HG03097 (cell line): ENCODE data around the gene GNAL.

Source experiments
- ATAC-seq: cut with Tn5 transposase; IDR thresholded peaks from one replicate; pipeline ENCODE4 v1.9.1; 2021; ENCODE audit not compliant: unreplicated experiment, low FRiP score

Gene GNAL

DNA sequence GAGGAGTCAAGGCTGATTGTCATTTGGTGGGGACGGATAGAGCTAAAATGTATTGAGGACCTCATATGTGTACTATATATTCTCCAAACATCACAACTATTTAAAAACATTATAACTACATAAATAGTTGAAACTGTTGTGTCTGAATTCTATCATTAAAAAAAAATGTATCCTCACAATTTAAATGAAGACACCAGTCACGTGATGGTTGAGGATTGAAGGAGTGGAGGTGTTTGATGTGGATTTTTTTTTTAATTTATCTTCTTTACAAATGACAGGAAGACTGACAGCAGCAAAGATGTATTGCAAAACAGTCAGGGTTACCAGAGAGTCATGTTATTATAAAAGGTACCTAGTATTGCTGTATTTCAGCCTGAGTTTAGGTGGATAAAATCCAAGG is 30.0 kb downstream of the GNAL start:
- ATAC-seq, result no peak

DNA sequence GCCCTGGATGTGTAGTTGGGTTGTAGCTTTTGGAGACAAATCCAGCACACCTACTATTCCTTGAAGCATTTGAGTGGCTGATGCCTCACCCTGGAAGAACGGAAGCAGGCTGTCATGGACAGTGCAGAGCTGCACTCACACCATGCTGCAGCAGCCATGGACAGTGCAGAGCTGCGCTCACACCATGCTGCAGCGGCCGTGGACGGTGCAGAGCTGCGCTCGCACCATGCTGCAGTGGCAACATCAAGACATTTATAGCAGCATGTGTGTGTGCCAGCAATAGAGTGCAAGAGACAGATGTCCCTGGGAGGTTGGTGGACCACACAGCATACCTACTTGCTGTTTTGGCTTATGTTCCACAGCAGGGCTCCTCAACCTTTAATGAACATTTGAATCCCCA is 30.6 kb downstream of the GNAL start:
- ATAC-seq, result no peak

DNA sequence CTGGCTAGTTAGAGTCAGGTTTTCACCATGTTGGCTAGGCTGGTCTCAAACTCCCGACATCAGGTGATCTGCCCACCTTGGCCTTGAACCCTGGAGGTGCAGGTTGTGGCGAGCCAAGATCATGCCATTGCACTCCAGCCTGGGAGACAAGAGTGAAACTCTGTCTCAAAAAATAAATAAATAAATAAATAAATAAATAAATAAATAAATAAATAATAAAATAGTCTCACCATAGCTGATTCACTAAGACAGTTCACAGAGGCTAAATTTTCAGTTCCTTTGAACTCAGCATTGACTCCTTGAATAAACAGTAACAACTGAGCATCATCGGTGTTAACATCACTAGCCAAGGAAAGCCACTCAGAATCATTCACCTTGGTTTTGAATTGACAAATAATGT is 32.7 kb downstream of the GNAL start:
- no peak for ATAC-seq

DNA sequence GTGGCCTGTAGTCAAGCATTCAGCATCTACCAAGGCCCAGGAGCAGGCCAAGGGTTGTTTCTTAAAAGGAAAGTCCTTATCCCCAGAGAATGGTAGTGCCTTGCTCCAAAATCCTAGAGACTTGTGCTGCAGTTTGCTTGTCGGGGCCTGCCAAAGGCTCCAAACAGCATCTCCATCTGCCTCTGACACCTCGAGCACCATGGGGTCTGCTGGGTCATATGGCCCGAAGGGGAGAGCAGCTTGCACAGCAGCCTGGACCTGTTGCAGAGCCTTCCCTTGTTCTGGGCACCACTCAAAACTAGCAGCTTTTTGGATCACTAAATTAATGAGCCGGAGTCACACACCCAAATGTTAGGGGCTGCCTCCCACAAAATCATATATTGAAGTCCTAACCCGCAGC is 35.7 kb downstream of the GNAL start:
- ATAC-seq, result no peak

DNA sequence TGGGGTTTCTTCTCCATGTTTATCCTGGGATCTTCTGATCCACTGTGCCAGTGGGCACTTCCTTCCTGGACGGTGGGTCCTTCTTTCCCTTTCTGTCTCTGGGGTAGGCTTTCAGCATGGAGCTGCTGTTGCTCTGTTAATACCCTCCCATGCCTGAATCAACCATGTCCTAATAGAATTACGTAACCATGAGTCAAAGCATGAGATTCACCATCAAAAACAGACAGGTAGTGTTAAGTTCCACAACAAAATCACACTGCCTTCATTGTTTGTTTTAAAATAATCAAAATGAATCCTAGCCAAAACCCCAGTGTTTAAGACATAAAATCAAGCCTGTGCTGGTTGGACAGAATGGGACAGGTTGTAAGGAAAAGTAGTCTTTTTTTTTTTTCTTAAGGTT is 37.5 kb downstream of the GNAL start:
- ATAC-seq, result no peak

DNA sequence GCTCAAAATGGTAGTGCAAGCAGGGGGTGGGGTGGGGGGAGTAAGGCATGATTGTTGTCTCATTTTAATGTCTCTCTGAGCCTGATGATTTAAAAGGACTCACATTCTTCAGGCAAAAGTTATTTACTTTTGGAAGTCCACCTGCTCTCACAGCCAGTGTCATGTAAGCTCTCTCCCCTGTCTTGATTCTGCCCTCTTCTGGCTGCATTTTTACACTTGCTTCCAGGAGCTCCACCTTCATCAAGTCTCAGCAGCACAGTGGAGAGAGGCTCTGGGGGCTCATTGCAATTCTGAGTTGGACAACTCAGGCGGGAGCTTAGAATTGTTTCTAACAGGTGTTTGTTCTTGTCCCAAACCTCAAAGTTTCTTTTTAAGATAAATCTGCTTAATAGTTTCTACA is 39.2 kb downstream of the GNAL start:
- no peak for ATAC-seq

DNA sequence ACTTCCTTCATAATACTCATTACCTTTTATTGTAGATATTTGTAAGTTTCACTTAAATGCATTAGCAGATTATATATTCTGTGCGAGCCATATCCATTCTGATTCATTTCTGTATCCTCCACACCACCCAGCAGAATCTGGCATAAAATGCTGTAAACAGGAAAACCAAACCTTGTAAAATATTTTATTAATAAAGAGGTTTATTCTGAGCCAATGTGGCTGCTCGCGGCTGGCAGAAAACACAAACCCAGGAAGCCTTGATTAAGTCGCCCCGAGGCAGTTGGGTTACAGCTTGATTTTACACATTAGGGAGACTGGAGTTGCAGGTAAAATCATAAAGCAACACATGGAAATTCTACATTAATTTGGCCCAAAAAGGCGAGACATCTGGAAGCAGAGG is 40.5 kb downstream of the GNAL start:
- no peak for ATAC-seq

DNA sequence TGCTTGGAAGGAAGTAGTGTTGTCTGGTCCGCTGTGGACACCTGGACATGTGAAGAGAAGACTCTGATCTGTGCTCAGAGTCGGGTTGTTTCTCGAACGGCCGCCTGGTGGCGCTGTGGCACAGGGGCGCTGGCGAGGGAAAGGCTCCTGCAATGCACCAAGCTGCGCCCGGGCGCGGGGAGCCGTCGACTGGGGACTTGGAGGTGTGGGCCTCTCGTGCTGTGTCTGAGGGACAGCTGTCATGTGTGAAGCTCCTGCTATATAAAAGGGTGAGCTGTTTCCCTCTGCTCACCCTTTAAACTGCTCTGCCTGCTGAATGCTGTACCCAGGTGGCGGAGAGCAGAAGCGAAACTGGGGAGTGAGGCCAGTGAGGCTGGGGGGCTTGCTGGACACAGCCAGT is 44.0 kb downstream of the GNAL start:
- no peak for ATAC-seq

DNA sequence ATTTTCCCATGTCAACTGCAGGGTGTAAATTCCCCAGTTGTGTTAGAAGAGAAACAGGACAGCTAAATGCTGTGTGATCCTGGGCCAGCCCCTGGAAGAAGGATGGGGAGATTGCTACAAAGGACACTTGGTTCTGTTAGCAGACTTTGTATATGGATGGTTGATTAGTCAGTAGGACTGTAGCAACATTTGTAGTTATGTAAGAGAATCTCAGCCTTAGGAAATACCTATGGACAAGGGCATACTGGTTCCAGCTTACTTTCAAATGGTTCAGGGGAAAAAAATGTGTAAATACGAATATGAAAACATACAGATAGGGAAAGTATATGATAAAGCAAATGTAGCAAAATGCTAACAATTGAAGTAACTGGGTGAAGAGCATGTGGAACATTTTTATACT is 47.6 kb downstream of the GNAL start:
- no peak for ATAC-seq

DNA sequence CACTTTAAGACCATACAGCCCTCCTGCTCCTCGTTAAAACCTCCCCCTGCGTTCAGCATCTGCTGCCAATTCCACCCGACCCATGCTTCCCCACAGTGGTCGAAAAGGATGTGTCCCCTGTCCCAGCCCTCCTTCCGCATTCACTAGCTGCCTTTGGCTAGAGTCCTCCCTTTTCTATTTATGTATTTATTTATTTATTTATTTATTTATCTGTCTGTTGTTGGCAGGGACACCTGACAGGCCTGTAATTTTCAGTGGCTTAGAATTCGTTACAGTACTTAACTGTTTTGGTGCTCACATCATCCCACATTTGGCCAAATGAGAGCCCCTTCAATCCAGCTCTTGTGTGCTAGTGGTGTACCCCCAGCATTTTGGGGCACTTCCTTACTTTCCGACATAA is 50.8 kb downstream of the GNAL start:
- no peak for ATAC-seq

DNA sequence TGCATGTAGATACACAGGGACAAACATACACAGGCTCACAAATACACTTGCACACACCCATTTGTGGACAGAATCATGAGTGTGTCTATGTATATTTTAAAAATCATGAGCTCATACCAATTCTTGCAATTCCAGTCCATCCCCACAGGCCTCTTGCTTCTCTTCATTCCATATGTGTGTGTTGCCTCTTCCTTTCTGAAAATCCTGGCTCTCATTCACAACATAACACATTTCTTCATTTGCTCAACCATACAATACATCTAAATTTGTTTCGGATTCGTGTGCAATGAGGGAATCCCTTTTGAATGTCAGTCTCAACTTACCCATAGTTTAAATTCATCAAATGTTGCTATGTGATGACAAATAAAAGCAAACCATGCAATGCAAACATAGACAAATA is 51.4 kb downstream of the GNAL start:
- ATAC-seq, result no peak

DNA sequence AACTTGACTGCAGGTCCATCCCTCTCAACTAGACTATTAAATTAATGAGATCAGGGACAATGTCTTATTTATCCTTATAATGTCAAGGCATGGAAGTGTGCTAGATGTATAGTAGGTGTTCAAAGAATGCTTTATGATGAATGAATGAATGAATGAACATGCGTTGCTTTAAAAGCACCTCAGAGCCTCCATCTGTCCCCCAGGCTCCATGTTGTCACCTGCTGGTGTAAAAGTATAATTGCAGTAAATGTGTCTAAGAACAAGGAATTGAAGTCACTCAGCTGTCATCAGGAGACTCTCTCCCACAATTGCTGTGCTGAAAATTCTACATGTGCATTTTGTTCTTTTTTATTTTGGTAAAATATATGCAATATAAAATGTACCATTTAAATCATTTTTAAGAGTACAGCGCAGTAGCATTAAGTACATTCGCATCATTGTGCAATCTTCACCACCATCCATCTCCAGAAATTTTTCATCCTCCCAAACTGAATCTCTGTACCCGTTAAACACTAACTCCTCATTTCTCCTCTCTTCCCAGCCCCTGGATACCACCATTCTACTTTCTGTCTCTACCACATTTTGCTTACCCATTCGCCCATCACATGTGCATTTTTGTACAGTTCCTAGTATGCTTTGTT is 52.6 kb downstream of the GNAL start:
- ATAC-seq, result no peak

DNA sequence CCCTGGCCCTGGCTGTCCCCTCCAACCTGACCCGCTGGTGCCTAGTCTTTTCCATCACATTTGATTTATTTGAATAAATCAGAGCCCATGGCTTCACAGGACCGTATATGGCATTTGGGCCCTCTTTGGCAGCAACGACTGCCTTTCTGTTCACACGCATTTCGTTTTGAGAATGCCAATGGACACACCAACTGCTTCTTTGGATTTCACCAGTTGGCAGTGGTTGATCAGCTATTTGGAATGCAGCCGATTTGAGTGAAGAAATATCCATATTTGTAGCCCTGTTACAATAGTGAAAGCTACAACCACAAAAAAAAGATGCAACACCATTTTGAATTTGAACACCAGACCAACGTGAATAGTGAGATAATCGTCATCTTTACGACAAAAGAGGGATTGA is 56.5 kb downstream of the GNAL start:
- ATAC-seq, result no peak

DNA sequence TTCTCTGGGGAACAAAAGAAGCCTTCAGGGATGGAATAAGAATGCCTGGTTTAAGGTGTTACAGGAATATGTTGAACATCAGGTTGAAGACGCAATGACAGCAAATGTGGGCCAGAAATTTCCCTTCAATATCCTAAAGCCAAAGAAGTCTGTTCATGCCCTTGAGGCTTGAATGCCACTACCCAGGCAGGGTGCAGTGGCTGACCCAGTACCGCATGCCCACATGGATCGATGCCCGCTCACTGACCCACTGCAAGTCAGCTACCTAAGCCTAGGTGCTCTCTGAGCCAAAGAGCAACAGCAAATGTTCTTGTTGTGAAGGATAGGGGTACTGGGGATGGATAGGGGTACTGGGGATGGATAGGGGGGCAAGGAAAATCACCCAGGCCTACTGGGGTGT is 58.2 kb downstream of the GNAL start:
- no peak for ATAC-seq

DNA sequence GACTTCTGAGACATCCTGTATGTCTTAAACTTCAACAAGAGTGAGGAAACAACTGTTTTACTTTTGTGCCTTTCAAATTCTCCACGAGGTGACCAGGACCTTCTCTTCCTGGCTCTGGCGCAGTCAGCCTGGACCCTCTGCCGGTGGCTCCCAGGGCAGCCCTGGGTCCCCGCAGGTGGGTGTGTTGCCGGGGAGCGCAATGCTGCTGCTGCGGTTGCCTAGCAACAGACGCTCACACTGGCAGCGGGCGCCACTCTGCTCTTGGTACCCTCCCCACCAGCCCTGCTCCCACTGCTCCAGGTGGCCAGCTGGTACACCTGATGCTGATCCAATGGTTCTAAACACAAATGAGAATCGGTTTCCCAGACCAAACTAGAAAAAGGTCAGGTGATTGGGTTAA is 58.7 kb downstream of the GNAL start:
- ATAC-seq, result no peak

DNA sequence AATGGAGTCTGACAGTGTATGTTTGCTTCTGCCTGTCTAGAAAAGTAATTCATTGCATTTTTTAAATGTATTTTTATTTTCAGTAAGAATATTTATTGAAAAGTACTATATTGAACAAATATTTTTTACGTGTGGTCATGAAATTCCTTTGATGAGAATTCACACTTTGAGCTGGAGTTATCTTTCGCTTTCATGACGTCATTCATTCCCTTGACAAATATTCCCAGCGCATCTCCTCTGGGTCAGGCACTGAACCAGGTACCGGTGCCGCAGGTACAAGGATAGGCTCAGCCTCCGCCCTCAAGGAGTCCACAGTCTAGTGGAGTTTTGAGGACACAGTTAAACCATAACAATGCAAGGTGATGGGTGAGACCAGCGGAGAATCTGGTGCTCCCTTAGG is 60.2 kb downstream of the GNAL start:
- no peak for ATAC-seq

DNA sequence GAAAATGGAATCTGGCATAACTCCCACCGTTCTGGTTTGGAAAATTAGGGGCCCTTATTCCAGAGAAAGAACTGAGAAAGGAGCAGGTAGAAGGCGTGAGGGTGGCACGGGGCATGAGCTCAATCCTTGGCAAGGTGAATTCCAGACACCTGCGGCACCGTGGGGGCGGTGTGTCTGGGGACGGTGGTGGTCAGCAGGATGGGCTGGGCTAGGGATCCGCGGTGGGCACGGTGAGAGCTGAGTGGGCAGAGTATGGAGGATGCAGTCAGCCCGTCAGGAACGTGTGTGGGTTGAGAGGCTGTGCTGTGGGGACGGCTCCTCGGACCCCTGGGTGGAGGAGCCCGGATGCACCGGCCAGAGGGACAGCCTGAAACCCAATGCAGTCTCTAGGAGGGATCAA is 61.1 kb downstream of the GNAL start:
- no peak for ATAC-seq

DNA sequence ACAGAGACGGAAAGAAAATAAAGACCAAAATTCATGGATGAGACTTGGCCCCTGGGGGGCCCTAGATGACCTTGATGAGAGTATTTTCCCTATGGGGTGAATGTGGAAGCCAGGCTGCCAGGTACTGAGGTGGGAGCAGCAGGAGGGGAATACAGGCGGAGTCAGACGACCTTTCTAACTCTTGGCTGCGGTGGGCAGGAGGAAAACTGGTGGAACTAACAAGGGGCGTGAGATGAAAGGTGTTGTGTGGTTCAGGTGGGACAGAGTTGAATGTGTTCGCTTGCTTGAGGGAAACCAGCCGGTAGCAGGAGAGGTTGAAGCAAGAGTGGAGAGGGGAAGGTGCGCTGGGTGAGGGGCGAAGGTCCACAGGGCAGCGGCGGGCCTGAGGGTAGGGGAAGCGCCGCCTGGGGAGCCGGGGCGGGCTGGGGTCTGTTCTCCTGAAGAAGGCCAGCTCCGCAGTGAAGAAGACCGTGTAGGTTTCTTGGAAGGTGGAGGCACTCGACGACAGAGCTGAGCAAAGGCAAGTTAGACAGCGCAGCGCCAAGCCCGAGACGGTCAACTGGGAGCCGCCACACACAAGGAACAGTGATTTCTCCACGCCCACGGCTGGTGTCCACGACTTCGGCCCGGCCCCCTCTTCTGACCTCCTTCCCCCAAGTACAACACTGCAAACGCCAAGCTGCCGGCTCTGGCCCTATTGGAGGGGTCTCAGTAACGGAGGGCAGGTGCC is 61.7 kb downstream of the GNAL start:
- ATAC-seq, result no peak

DNA sequence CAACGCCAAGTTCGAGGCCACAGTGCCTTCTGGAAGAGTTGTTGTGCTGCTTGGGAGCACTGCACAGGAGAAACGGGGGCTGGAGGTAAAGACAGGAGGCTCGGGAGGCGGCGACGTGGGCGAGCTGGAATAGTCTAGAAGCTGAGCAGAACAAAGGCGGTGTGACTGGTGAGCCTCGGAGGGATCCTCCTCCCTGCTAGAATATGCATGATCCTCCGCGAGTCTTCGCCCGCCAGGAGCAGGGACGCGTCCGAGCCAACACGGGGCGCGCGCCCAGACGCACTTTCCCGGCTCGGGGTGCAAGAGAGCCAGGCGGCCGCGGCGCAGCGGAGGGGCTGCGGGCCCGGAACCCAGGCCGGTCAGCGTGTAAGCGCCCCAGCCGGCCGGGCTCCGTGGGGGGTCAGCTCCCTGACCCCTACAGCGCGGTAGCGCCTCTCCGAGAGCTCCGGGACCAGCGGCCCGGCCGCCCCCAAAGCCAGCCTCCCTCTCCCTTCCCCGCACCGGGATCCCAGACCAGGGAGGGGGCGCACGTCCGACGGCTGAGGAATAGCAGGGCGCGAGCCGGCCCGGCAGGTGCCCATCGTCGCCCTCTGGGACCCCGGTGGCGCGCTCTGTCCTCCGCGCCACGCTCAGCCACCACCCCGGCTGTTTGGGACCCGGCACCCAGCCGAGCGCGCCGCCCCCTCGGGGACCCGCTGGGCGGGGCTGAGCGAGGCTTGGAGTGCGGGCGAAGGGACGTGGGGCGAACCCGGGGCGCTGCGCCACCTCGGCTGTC is 62.5 kb downstream of the GNAL start:
- no peak for ATAC-seq

DNA sequence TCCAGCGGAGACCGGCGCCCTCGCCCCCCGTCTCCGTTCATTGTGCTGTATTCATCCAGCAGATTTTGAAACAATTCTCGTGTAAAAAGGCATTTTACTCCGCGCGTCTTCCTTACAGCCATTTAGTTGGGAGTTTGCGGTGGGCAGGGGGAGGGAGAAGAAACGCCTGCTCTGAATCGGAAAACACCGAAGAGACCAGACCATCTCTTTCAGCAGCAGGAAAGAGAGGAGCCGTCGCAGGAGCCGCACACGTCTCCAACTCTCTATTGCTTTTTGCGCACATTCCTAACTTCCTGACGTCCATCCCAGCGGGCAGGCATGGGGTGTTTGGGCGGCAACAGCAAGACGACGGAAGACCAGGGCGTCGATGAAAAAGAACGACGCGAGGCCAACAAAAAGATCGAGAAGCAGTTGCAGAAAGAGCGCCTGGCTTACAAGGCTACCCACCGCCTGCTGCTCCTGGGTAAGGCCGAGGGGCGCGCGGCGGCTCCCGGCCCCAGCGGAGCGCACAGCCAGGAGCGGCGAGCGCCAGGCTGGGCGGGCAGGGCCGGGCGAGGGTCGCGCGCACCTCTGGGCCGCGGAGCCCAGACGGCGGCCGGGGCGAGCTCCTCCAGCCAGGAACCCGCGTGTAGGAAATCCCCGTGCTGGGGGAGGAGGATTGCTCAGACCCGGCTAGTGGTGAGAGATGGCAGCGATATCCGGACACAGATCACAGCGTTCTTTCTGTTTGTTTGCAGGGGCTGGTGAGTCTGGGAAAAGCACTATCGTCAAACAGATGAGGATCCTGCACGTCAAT is 63.2 kb downstream of the GNAL start:
- ATAC-seq, result peak; percentile 77

DNA sequence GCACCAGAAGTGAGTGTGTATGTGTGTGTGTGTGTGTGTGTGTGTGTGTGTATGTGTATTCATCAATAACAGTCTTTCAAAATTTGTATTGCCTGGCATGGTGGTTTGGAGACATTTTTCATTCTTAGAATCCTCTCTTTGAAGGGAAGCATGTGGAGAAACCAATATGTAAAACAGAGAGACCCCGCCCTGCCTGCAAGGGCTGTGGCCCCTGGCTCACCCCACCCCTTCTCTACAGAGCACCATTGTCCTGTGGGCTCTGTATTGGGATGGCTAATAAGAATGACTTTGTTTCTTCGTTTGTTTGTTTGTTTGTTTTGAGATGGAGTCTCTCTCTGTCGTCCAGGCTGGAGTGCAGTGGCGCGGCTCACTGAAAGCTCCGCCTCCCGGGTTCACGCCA is 65.9 kb downstream of the GNAL start:
- no peak for ATAC-seq
